GM12875 (cell line): ENCODE measurements around the gene PRXL2A.

Source experiments
- H3K4me3 ChIP-seq: one replicate; pipeline ENCODE4 v1.5.1; 2011; ENCODE audit warnings: low read depth, low read length, control low read depth
- CTCF ChIP-seq: IDR thresholded peaks from 2 replicates; pipeline ENCODE4 v1.5.1; 2011; ENCODE audit warnings: low read depth, mild to moderate bottlenecking, control low read depth, inconsistent platforms, low read length, moderate library complexity, borderline replicate concordance; ENCODE audit not compliant: insufficient read depth

The PRXL2A gene

GRCh38 chr10:80405035-80405434 lies 3.3 kb upstream of the PRXL2A start:
- no peak for TF ChIP-seq CTCF

GRCh38 chr10:80405626-80406025 lies 2.7 kb upstream of the PRXL2A start:
- no peak overlapping the region for H3K4me3 ChIP-seq
- no peak for TF ChIP-seq CTCF

More at GRCh38 chr10:80405035-80405434, 3.3 kb upstream of the PRXL2A start:
- H3K4me3 ChIP-seq: no peak overlapping the region

- TF ChIP-seq CTCF: no peak
- no peak overlapping the region for H3K4me3 ChIP-seq
Measured at GRCh38 chr10:80406204-80406603, 2.1 kb upstream of the PRXL2A start.

GRCh38 chr10:80407812-80408241 lies 524 bp upstream of the PRXL2A start:
- H3K4me3 ChIP-seq: peak overlapping the region; percentile 81
- no peak for TF ChIP-seq CTCF

GRCh38 chr10:80409121-80409520 lies 770 bp downstream of the PRXL2A start:
- H3K4me3 ChIP-seq: peak overlapping the region; percentile 81
- no peak for TF ChIP-seq CTCF

- no peak for TF ChIP-seq CTCF
- no peak overlapping the region for H3K4me3 ChIP-seq
Measured at GRCh38 chr10:80410122-80410521, 1.8 kb downstream of the PRXL2A start.

GRCh38 chr10:80410578-80411145 lies 2.3 kb downstream of the PRXL2A start:
- no peak for TF ChIP-seq CTCF
- H3K4me3 ChIP-seq: no peak overlapping the region
